ENCODE data around the gene IL1A.

IL1A gene

DNA sequence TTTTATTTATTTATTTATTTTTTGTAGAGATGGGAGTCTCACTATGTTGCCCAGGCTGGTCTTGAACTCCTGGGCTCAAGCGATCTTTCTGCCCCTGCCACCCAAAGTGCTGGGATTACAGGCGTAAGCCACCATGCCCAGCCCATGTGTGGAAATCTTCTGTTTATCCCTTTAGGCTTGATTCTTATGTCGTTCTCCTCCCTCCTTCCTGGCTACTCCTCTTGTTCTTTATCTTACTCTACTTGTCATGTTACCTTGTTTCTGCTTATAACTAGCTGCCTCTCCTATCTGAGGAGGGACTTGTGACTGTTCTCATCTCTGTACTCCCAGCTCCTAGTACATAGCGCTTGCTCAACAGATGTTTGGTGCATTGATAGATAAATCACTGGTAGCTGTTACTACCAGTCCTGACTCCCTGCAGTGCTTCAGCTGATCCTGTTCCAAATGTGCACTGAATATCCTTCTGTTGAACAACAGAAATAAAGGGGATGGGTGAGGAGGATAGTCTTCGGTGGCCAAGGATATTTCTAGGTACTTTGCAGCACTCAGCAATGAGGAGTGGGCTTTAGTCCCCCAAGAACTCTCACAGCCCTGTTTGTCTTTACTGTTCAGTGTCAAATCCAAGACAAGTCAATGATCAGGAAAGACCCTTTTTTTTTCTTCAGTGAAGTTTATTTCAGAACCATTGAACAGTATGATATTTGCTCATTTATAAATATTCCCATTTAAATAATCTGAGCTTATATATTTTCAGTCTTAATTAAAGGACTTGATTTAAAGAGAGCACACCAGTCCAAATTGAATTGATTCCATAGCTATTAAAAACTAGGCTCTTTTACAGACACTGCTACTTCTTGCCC, 45.0 kb upstream of the IL1A start:
- Histone ChIP-seq H3K9me3 (ENCODE audit: control insufficient read depth, low read length) (no peaks in the 10 kb centered on the region), H3K36me3 (ENCODE audit: control insufficient read depth, insufficient read depth, low read length) (no peaks in the 10 kb centered on the region), H3K4me3 (ENCODE audit: insufficient read depth, low read depth, low read length, poor library complexity, severe bottlenecking) (no peak overlapping the region), H3K27me3 (replicated peaks; ENCODE audit: control insufficient read depth, insufficient read depth, low read length, poor library complexity, severe bottlenecking) (no peaks in the 10 kb centered on the region), H3K4me1 (ENCODE audit: control insufficient read depth, insufficient read depth, low read length, poor library complexity, severe bottlenecking) (no peaks in the 10 kb centered on the region), H3K27ac (ENCODE audit: insufficient read depth, low read length, poor library complexity, severe bottlenecking) (no peak overlapping the region)
- no peak for DNase-seq

DNA sequence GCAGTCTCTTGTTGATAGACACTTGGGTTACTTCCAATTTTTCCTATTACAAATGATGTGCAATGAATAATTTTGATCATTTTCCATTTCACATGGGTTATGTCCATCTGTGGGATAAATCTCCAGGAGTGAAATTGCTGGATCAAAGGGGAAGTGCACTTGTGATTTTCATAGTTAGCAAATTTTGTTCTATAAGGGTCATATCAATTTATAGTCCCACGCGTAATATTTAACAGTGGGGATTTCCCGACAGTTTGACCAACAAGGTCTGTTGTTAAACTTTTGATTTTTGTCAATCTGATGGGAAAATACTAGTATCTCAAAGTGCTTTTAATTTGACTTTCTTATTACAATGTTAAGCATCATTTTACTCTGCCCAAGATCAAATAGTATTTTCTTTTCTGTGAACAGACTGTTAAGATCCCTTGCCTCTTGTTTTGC, 44.0 kb upstream of the IL1A start:
- no peaks in the 10 kb centered on the region for H3K27me3 ChIP-seq (replicated peaks; ENCODE audit: control insufficient read depth, insufficient read depth, low read length, poor library complexity, severe bottlenecking)
- no peaks in the 10 kb centered on the region for H3K9me3 ChIP-seq (ENCODE audit: control insufficient read depth, low read length)
- no peaks in the 10 kb centered on the region for H3K36me3 ChIP-seq (ENCODE audit: control insufficient read depth, insufficient read depth, low read length)
- H3K27ac ChIP-seq (ENCODE audit: insufficient read depth, low read length, poor library complexity, severe bottlenecking), result no peak overlapping the region
- H3K4me1 ChIP-seq (ENCODE audit: control insufficient read depth, insufficient read depth, low read length, poor library complexity, severe bottlenecking), result no peaks in the 10 kb centered on the region
- H3K4me3 ChIP-seq (ENCODE audit: insufficient read depth, low read depth, low read length, poor library complexity, severe bottlenecking), result no peak overlapping the region
- no peak for DNase-seq

DNA sequence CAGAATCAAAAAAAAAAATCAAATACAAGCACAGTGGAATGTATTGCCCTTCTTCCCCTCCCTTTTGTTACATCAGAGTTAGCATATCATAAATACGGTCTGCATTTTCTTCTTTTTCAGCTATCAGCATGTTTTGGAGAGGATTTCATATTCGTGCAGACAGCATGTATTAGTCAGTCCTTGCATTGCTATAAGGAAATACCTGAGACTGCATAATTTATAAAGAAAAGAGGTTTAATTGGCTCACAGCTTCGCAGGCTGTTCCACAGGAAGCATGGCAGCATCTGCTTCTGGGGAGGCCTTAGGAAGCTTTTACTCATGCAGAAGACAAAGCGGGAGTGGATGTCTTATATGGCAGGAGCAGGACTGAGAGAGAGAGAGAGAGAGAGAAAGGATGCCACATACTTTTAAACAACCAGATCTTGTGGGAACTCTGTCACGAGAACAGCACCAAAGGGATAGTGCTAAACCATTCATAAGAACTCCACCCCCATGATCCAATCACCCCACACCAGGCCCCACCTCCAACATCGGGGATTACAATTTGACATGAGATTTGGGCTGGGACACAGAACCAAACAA, 43.4 kb upstream of the IL1A start:
- Histone ChIP-seq H3K27me3 (replicated peaks; ENCODE audit: control insufficient read depth, insufficient read depth, low read length, poor library complexity, severe bottlenecking) (no peaks in the 10 kb centered on the region), H3K27ac (ENCODE audit: insufficient read depth, low read length, poor library complexity, severe bottlenecking) (no peak overlapping the region), H3K36me3 (ENCODE audit: control insufficient read depth, insufficient read depth, low read length) (no peaks in the 10 kb centered on the region), H3K4me3 (ENCODE audit: insufficient read depth, low read depth, low read length, poor library complexity, severe bottlenecking) (no peak overlapping the region), H3K9me3 (ENCODE audit: control insufficient read depth, low read length) (no peaks in the 10 kb centered on the region), H3K4me1 (ENCODE audit: control insufficient read depth, insufficient read depth, low read length, poor library complexity, severe bottlenecking) (no peaks in the 10 kb centered on the region)
- no peak for DNase-seq

DNA sequence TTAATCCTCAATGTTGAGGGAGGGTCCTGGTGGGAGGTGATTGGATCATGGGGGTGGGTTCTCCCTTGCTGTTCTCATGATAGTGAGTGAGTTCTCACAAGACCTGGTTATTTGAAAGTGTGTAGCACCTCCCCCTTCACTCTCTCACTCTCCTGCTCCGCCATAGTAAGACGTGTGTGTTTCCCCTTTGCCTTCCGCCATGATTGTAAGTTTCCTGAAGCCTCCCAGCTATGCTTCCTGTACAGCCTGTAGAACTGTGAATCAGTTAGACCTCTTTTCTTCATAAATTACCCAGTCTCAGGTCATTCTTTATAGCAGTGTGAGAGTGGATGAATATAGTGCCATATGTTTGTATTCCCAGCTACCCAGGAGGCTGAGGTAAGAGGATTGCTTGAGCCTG, 42.7 kb upstream of the IL1A start:
- no peak for DNase-seq
- H3K4me1 ChIP-seq (ENCODE audit: control insufficient read depth, insufficient read depth, low read length, poor library complexity, severe bottlenecking), result no peaks in the 10 kb centered on the region
- no peaks in the 10 kb centered on the region for H3K27me3 ChIP-seq (replicated peaks; ENCODE audit: control insufficient read depth, insufficient read depth, low read length, poor library complexity, severe bottlenecking)
- no peaks in the 10 kb centered on the region for H3K36me3 ChIP-seq (ENCODE audit: control insufficient read depth, insufficient read depth, low read length)
- no peak overlapping the region for H3K4me3 ChIP-seq (ENCODE audit: insufficient read depth, low read depth, low read length, poor library complexity, severe bottlenecking)
- no peak overlapping the region for H3K27ac ChIP-seq (ENCODE audit: insufficient read depth, low read length, poor library complexity, severe bottlenecking)
- no peaks in the 10 kb centered on the region for H3K9me3 ChIP-seq (ENCODE audit: control insufficient read depth, low read length)

DNA sequence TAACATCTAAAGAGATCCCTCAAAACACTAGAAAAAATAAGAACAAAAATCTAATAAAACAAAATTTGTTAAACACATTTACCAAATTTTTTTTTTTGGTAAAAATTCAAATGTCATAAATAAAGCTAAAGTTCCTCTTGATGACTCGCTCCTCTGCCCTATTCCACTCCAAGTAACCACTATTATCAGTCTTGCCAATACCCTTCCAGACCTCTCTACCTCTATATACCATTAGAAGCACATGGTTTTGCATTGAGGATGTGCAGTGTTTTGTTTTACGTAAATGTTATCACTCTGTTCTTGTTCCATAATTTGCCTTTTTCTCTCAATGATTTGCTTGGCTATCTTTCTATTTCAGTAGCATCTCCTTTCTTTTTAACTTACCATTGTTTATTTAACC, 41.4 kb upstream of the IL1A start:
- H3K4me1 ChIP-seq (ENCODE audit: control insufficient read depth, insufficient read depth, low read length, poor library complexity, severe bottlenecking), result no peaks in the 10 kb centered on the region
- H3K27ac ChIP-seq (ENCODE audit: insufficient read depth, low read length, poor library complexity, severe bottlenecking), result no peak overlapping the region
- no peaks in the 10 kb centered on the region for H3K27me3 ChIP-seq (replicated peaks; ENCODE audit: control insufficient read depth, insufficient read depth, low read length, poor library complexity, severe bottlenecking)
- H3K9me3 ChIP-seq (ENCODE audit: control insufficient read depth, low read length), result no peaks in the 10 kb centered on the region
- H3K36me3 ChIP-seq (ENCODE audit: control insufficient read depth, insufficient read depth, low read length), result no peaks in the 10 kb centered on the region
- no peak for DNase-seq
- no peak overlapping the region for H3K4me3 ChIP-seq (ENCODE audit: insufficient read depth, low read depth, low read length, poor library complexity, severe bottlenecking)

DNA sequence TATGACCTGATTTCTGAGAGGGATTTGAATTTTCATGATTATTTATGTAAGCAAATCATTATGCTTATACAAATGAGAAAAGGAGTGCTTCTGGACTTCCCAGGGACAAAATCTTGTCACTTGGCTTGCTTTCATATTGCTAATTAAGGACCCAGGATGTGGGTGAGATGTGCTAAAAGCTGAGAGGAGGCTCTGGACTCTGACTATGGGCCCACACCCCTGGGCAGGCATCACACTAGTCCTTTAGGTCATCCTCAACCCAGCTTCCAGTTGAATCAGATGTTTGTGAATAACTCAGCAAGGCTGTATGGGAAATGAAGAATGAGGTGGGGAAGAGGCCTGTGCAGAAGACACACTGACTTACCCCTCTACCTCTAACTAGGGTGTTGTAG, 40.4 kb upstream of the IL1A start:
- no peaks in the 10 kb centered on the region for H3K4me1 ChIP-seq (ENCODE audit: control insufficient read depth, insufficient read depth, low read length, poor library complexity, severe bottlenecking)

DNA sequence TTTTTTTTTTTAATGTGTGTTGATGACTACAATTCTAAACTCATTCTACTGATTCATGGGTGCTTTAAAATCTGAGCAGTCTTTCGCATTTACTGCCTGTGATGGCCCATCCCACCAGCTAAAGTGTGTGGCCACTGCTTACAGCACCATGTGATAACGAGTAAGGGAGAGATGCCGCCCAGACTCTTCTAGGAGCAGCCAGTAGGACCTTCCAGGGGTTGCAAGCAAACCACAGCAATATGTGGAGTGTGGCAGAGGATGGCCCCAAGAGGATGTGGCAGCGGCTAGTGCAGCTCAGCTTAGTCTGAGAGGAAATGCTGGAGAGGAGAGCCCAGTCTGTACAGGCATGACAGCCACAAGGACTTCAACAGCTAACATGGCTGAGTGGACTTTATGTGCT, 37.4 kb upstream of the IL1A start:
- Histone ChIP-seq H3K9me3 (ENCODE audit: control insufficient read depth, low read length) (no peaks in the 10 kb centered on the region), H3K4me3 (ENCODE audit: insufficient read depth, low read depth, low read length, poor library complexity, severe bottlenecking) (no peak overlapping the region), H3K27ac (ENCODE audit: insufficient read depth, low read length, poor library complexity, severe bottlenecking) (no peak overlapping the region), H3K36me3 (ENCODE audit: control insufficient read depth, insufficient read depth, low read length) (no peaks in the 10 kb centered on the region), H3K4me1 (ENCODE audit: control insufficient read depth, insufficient read depth, low read length, poor library complexity, severe bottlenecking) (no peaks in the 10 kb centered on the region), H3K27me3 (replicated peaks; ENCODE audit: control insufficient read depth, insufficient read depth, low read length, poor library complexity, severe bottlenecking) (no peaks in the 10 kb centered on the region)
- no peak for DNase-seq

More for the DNA sequence above, 40.4 kb upstream of the IL1A start:
- no peaks in the 10 kb centered on the region for H3K36me3 ChIP-seq (ENCODE audit: control insufficient read depth, insufficient read depth, low read length)
- H3K27me3 ChIP-seq (replicated peaks; ENCODE audit: control insufficient read depth, insufficient read depth, low read length, poor library complexity, severe bottlenecking), result no peaks in the 10 kb centered on the region
- DNase-seq, result no peak
- no peak overlapping the region for H3K4me3 ChIP-seq (ENCODE audit: insufficient read depth, low read depth, low read length, poor library complexity, severe bottlenecking)
- H3K27ac ChIP-seq (ENCODE audit: insufficient read depth, low read length, poor library complexity, severe bottlenecking), result no peak overlapping the region
- no peaks in the 10 kb centered on the region for H3K9me3 ChIP-seq (ENCODE audit: control insufficient read depth, low read length)

DNA sequence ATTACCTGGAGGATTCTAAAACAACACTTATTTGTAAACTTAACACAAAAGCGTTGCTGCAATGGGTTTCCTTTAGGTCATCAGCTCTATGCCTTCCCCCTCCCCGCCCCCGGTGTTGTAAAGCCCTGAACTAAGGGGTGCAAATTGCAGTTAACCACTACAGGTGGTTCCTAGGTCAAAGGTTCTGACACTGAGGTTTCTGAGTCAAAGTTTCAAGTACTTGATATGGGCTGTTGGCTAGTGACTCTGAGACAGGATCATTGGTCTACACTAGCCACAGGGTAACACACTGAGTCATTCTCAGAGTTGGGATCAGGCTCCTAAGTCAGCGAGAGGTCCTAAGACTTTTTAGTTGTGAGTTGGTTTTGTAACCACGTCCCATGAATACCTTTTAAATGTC, 36.8 kb upstream of the IL1A start:
- no peaks in the 10 kb centered on the region for H3K36me3 ChIP-seq (ENCODE audit: control insufficient read depth, insufficient read depth, low read length)

DNA sequence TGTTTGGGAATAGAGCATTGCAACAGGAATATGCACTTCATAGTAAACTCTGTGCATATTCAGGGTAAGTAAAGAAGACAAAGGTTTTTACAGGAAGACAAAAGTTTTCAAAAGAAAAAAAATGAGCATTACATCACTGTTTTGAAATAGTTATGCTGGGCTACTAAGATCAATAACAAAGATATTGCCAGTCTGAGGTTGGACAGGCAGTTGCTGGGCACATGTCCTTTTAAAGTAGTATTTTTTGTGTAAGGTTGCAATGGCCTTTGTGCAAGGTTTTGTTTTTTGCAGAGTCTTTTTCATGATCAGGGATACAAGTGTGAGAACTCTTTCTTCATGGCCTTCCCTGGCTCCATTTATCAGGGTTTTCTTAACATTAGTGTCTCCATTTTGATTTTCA, 36.0 kb upstream of the IL1A start:
- H3K36me3 ChIP-seq (ENCODE audit: control insufficient read depth, insufficient read depth, low read length), result no peaks in the 10 kb centered on the region
- H3K27ac ChIP-seq (ENCODE audit: insufficient read depth, low read length, poor library complexity, severe bottlenecking), result no peak overlapping the region
- H3K27me3 ChIP-seq (replicated peaks; ENCODE audit: control insufficient read depth, insufficient read depth, low read length, poor library complexity, severe bottlenecking), result no peaks in the 10 kb centered on the region
- no peaks in the 10 kb centered on the region for H3K4me1 ChIP-seq (ENCODE audit: control insufficient read depth, insufficient read depth, low read length, poor library complexity, severe bottlenecking)
- no peaks in the 10 kb centered on the region for H3K9me3 ChIP-seq (ENCODE audit: control insufficient read depth, low read length)
- H3K4me3 ChIP-seq (ENCODE audit: insufficient read depth, low read depth, low read length, poor library complexity, severe bottlenecking), result no peak overlapping the region
- no peak for DNase-seq

More for the DNA sequence above, 36.8 kb upstream of the IL1A start:
- DNase-seq, result no peak
- no peaks in the 10 kb centered on the region for H3K27me3 ChIP-seq (replicated peaks; ENCODE audit: control insufficient read depth, insufficient read depth, low read length, poor library complexity, severe bottlenecking)
- H3K27ac ChIP-seq (ENCODE audit: insufficient read depth, low read length, poor library complexity, severe bottlenecking), result no peak overlapping the region
- no peaks in the 10 kb centered on the region for H3K9me3 ChIP-seq (ENCODE audit: control insufficient read depth, low read length)
- H3K4me3 ChIP-seq (ENCODE audit: insufficient read depth, low read depth, low read length, poor library complexity, severe bottlenecking), result no peak overlapping the region
- H3K4me1 ChIP-seq (ENCODE audit: control insufficient read depth, insufficient read depth, low read length, poor library complexity, severe bottlenecking), result no peaks in the 10 kb centered on the region

DNA sequence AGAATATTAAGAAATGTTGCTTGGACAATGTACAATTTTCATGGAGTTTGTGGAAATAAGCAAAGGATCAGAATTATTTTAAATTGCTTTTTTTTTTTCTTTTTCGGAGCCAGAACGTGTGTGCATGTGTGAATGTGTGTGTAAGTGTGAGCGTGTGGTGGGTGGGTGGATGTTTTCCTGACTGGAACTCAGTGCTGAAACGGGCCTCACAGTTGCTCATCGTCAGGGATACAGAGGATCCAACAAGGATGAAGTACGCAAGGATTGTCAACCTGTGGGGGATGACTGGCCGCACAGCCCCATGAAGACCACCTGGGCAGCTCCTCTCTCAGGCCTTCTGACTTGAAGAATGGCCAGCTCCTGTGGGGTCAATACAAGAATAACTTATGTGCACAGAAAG, 34.8 kb upstream of the IL1A start:
- no peak overlapping the region for H3K4me3 ChIP-seq (ENCODE audit: insufficient read depth, low read depth, low read length, poor library complexity, severe bottlenecking)
- DNase-seq, result no peak
- no peaks in the 10 kb centered on the region for H3K27me3 ChIP-seq (replicated peaks; ENCODE audit: control insufficient read depth, insufficient read depth, low read length, poor library complexity, severe bottlenecking)
- no peaks in the 10 kb centered on the region for H3K9me3 ChIP-seq (ENCODE audit: control insufficient read depth, low read length)
- H3K27ac ChIP-seq (ENCODE audit: insufficient read depth, low read length, poor library complexity, severe bottlenecking), result no peak overlapping the region
- no peaks in the 10 kb centered on the region for H3K36me3 ChIP-seq (ENCODE audit: control insufficient read depth, insufficient read depth, low read length)
- no peaks in the 10 kb centered on the region for H3K4me1 ChIP-seq (ENCODE audit: control insufficient read depth, insufficient read depth, low read length, poor library complexity, severe bottlenecking)

Data from effector memory CD4-positive, alpha-beta T cell (primary cell).